Cardiac septum (tissue), 1 donor: Measurements from ENCODE around the gene ZFAND6. TPM values are rescaled to one million over a fixed set of nuclear protein-coding genes. Genes with fewer than 3 reads are reported as not detected.
"Not testable (repeated sequence)": the region's sequence is repeated elsewhere in the genome, so short reads cannot be mapped to it uniquely, and the experiment has no call there.

Experiments used
- DNase-seq: peaks from one replicate; pipeline ENCODE4 v3.0.0-alpha.2; 2020; ENCODE audit warnings: low spot score
- intact Hi-C: fragments of 100-400 bp; cut with DNase I; formaldehyde crosslinking; loops from one replicate; pipeline ENCODE4 v1.14.0; 2022
- long read RNA-seq: library from polyadenylated mRNA; unstranded; transcript quantifications from one replicate; pipeline ENCODE4 v2.0.0, GENCODE V29; 2021
- total RNA-seq: library from RNA; stranded (reverse); fragmentation: NEBNext Ultra II Directional; extraction: Animal tissue kit (Norgen Biotek cat#: 25700); gene quantifications from one replicate; pipeline ENCODE4 v1.2.1, GENCODE V29; 2021
- donor health status: DM: no; HTN: no; CAD: no.

Gene ZFAND6
- 64.8 TPM for total RNA-seq
- long read RNA-seq, transcript ZFAND6-213 (6 exons, 1,446 nt), result minor isoform, 5 of 146 reads
- long read RNA-seq, transcript ZFAND6-201 (7 exons, 1,814 nt), result minor isoform, 8 of 146 reads
- long read RNA-seq, transcript ZFAND6-220 (6 exons, 891 nt), result major isoform, 97 of 146 reads
- long read RNA-seq, partial matches to known transcripts, result 12 of 146 reads
- long read RNA-seq, other reads (novel, unspliced or antisense), result 21 of 146 reads

GRCh38 chr15:80058851-80059785 lies at the start of gene ZFAND6:
TSS of gene ZFAND6 (plus strand) at chr15:80059676. CDS start at chr15:80120345, 60,669 bp downstream.
- intact Hi-C loops, result no loop called here
- peak; percentile 99 for DNase-seq

GRCh38 chr15:80010131-80010673 lies 49.3 kb upstream of the ZFAND6 start:
- intact Hi-C loops, result no loop called here

DNA sequence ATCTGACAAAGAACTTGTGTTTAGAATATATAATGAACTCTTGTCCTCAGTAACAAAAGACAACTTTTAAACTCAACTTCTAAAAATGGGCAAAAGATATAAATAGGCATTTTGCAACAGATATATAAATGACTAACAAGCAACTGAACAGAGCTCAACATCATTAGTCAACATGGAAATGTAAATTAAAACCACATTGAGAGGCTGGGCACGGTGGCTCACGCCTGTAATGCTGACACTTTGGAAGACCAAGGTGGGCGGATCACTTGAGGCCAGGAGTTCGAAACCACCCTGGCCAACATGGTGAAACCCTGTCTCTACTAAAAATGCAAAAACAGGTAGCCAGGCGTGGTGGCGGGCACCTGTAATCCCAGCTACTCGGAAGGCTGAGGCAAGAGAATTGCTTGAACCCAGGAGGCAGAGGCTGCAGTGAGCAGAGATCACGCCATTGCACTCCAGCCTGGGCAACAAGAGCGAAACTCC lies 48.4 kb upstream of the ZFAND6 start:
- intact Hi-C loops, DNase-seq: not testable (repeated sequence)

More at GRCh38 chr15:80010131-80010673, 49.3 kb upstream of the ZFAND6 start:
- no peak for DNase-seq

GRCh38 chr15:80011596-80011995 lies 47.9 kb upstream of the ZFAND6 start:
- no peak for DNase-seq
- intact Hi-C loops, result no loop called here

- DNase-seq, result no peak
- intact Hi-C loops, result no loop called here
Measured at GRCh38 chr15:80012060-80012726, 47.3 kb upstream of the ZFAND6 start.

DNA sequence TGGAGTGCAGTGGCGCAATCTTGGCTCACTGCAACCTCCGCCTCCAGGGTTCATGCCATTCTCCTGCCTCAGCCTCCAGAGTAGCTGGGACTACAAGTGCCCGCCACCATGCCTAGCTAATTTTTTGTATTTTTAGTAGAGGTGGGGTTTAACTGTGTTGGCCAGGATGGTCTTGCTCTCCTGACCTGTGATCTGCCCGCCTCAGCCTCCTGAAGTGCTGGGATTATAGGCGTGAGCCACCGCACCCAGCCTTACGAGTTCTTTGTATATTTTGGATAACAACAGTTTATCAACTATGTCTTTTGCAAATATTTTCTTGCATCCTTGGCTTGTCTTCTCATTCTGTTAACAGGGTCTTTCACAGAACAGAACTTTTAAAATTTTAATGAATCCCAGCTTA lies 45.3 kb upstream of the ZFAND6 start:
- DNase-seq, intact Hi-C loops: not testable (repeated sequence)

GRCh38 chr15:80015156-80015555 lies 44.3 kb upstream of the ZFAND6 start:
- intact Hi-C loops, result no loop called here
- no peak for DNase-seq

GRCh38 chr15:80016506-80016905 lies 43.0 kb upstream of the ZFAND6 start:
- not testable (repeated sequence) for DNase-seq

DNA sequence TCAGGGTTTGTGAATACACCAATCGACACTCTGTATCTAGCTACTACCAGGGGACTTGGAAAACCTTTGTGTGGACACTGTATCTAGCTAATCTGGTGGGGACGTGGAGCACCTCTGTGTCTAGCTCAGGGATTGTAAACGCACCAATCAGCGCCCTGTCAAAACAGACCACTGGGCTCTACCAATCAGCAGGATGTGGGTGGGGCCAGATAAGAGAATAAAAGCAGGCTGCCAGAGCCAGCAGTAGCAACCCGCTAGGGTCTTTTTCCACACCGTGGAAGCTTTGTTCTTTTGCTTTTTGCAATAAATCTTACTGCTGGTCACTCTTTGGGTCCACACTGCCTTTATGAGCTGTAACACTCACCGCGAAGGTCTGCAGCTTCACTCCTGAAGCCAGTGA lies 42.3 kb upstream of the ZFAND6 start:
- DNase-seq, intact Hi-C loops: not testable (repeated sequence)

More at GRCh38 chr15:80016506-80016905, 43.0 kb upstream of the ZFAND6 start:
- intact Hi-C loops, result not testable (repeated sequence)

GRCh38 chr15:80019168-80019745 lies 40.2 kb upstream of the ZFAND6 start:
- intact Hi-C loops, result no loop called here
- no peak for DNase-seq

DNA sequence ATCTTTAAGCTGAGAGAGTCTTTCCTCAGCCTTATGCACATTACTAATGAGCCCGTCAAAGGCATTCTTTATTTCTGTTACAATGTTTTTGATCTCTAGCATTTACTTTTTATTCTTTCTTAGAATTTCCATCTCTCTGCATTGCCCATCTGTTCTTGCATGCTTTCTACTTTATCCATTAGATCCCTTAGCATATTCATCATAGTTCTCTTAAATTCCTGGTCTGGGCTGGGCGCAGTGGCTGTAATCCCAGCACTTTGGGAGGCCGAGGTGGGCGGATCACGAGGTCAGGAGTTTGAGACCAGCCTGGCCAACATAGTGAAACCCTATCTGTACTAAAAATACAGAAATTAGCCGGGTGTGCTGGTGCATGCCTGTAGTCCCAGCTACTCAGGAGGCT lies 39.3 kb upstream of the ZFAND6 start:
- intact Hi-C loops, DNase-seq: not testable (repeated sequence)

GRCh38 chr15:80020731-80021130 lies 38.7 kb upstream of the ZFAND6 start:
- intact Hi-C loops, result no loop called here

DNA sequence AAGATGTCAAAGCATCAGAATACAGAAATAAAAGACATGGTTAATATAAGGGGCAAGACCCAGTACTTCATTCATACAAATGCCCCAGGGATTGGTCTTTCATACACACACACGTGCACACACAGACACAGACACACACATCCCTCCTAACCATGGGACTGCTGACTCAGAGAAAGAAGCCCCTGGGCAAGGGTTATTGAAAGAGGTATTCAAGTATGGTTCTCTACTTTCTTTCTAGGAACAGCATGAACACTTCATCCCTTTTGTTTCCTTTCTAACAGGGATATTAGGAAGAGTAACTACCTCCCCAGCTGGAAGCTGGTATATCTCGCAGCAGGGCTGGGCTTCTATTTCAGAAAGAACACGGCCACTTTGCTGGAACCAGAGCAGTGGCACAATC lies 33.2 kb upstream of the ZFAND6 start:
- intact Hi-C loops, result no loop called here
- DNase-seq, result no peak

More at GRCh38 chr15:80020731-80021130, 38.7 kb upstream of the ZFAND6 start:
- no peak for DNase-seq

DNA sequence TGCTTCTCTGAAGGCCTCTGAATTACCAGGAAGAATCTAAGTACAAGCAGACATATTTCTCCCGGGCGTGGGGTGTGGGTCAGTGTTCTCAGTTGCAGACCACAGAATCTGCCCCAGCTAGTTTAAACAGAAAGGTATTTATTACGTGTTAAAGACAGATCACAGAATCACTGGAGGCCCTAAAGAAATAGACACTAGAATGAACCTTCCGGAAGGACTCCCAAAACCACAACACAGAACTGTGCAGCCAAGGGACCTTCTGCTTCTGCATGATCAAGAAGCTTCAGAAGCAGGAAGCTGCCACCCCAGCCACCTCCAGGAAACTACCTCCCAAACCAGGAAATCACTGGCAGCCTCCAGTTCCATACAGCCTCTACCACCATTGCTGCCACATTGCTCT lies 32.7 kb upstream of the ZFAND6 start:
- no peak for DNase-seq
- intact Hi-C loops, result no loop called here

DNA sequence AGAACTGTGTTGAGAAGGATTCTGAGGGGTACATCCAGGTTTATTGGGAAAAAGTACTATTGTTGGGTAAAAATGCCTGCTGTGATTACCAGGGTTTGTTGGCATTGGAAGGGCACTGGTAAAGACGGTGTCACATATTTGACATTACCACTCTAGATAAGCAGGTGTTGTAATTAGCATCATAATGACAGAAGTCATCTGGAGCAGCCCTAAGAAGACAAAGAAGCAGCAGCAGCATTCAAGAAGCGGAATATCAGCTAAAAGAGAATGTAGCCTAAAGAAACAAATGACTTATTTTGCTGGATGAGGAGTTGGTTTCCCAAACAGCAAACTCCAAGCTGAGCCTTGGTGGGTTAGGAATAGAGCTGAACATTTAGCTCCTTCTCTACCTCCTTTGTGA lies 30.5 kb upstream of the ZFAND6 start:
- DNase-seq, result no peak
- intact Hi-C loops, result no loop called here

DNA sequence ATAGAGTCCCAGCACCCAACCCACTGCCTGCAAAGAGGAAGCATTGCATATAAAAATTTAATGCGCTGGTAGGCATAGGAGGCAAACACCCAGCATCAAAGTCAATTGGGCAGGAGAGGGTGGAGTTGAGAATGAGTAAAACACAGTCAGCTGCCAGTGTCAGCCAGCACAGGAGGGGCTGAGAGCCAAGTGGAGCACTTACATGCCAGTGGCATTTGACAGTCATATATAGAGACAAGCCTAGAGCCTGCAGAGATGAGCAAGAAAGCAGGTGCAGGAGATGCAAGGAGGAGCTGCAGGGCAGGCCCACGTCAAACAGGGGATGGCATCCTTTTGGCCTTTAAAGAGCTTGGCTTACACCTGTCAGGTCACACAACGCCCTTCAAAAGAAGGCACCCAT lies 27.6 kb upstream of the ZFAND6 start:
- no peak for DNase-seq
- intact Hi-C loops, result no loop called here

GRCh38 chr15:80034629-80035028 lies 24.8 kb upstream of the ZFAND6 start:
- DNase-seq, result no peak

GRCh38 chr15:80036071-80036470 lies 23.4 kb upstream of the ZFAND6 start:
- DNase-seq, result no peak
- intact Hi-C loops, result no loop called here

More at GRCh38 chr15:80034629-80035028, 24.8 kb upstream of the ZFAND6 start:
- intact Hi-C loops, result no loop called here

DNA sequence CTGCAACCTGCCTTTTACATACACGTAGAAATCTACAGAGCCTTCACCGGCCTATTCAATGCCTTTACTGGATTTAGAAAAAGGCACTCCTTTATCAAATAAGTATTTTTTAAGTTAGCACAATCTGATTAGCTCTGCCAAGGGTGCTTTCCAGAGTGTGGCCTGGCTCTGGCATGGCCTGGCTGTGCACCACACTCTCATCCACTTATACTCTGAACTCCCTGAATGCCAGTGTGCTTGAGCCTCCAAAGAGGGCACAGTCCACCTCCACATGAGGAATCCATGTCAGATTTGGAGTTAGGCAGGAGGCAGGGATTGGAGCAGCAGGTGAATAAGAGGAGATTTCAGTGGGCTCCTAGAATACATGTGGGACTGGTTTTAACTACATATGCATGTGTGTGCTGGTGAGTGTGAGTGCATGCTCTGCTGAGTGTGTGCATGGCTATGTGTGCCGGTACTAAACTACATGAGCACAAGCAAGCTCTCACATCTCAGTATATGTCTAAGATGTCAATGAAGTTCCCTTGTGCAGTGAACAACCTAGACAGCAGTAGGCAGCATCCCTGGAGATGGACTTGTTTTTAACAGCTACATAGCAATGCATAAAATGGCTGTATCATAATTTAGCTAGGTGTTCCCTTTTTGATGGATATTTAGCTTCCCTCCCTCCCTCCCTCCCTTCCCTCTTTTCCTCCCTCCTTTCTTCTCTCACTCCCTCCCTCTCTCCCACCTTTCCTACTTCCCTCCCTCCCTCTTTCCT lies 17.8 kb upstream of the ZFAND6 start:
- intact Hi-C loops, result no loop called here

More for the DNA sequence above, 17.8 kb upstream of the ZFAND6 start:
- DNase-seq, result no peak
